H1 (cell line): Measurements from ENCODE around the gene ADAMTS17. TPM values are rescaled to one million over a fixed set of nuclear protein-coding genes. Genes with fewer than 3 reads are reported as not detected.

Experiments
- CTCF ChIA-PET: fragments of 300-600 bp; sonication (Branson Sonifier 250); formaldehyde crosslinking; loops from one replicate; lab custom pipeline; 2021; ENCODE audit not compliant: partially characterized antibody; lab: Charles Lee
- POLR2A ChIA-PET: fragments of 300-600 bp; sonication (Branson Sonifier 250); formaldehyde crosslinking; loops from one replicate; lab custom pipeline; 2021; ENCODE audit warnings: inconsistent platforms; ENCODE audit not compliant: partially characterized antibody; lab: Charles Lee
- DNase-seq, 2 experiments: peaks; one replicate each; pipeline versions ENCODE4 v3.0.0 to v3.0.0-alpha.2; 2010 to 2022; ENCODE audit warnings: low spot score in 2 of 2, low read depth in 1 of 2, mixed read lengths in 1 of 2
- FAIRE-seq: peaks from 2 replicates; lab custom pipeline; 2011; peaks lifted over from hg19 to GRCh38; lab: Jason Lieb, UNC
- H2AFZ ChIP-seq: 2 replicates; pipeline ENCODE4 v1.8.1; 2012; ENCODE audit warnings: low read length, inconsistent platforms
- H2AK5ac ChIP-seq: 2 replicates; pipeline ENCODE4 v1.6.1; 2013; ENCODE audit warnings: low read depth, low read length
- H2BK120ac ChIP-seq: replicated peaks from 2 replicates; pipeline ENCODE3; 2013; ENCODE audit warnings: low read depth, low read length, inconsistent platforms
- H2BK12ac ChIP-seq: 2 replicates; pipeline ENCODE4 v1.6.1; 2013; ENCODE audit warnings: low read depth, low read length
- H2BK15ac ChIP-seq: 2 replicates; pipeline ENCODE4 v1.6.1; 2013; ENCODE audit warnings: low read length
- H2BK20ac ChIP-seq: 2 replicates; pipeline ENCODE4 v1.6.1; 2013; ENCODE audit warnings: low read length
- H2BK5ac ChIP-seq: 2 replicates; pipeline ENCODE4 v1.6.1; 2013; ENCODE audit warnings: low read depth, low read length
- H3K14ac ChIP-seq: 2 replicates; pipeline ENCODE4 v1.6.1; 2013; ENCODE audit warnings: inconsistent platforms; ENCODE audit not compliant: insufficient read length
- H3K18ac ChIP-seq: 2 replicates; pipeline ENCODE4 v1.6.1; 2013; ENCODE audit warnings: low read length; ENCODE audit errors: extremely low read depth
- H3K23ac ChIP-seq: 2 replicates; pipeline ENCODE4 v1.6.1; 2013; ENCODE audit warnings: inconsistent platforms; ENCODE audit not compliant: insufficient read length
- H3K23me2 ChIP-seq: 2 replicates; pipeline ENCODE4 v1.6.1; 2013; ENCODE audit warnings: low read depth, low read length
- H3K27ac ChIP-seq: 2 replicates; pipeline ENCODE4 v1.6.1; 2011; ENCODE audit warnings: low read depth, low read length, inconsistent platforms
- H3K27me3 ChIP-seq, 4 experiments: replicated peaks in 1 of 4; 1 replicate in 1 of 4; 2 replicates in 3 of 4; pipeline versions ENCODE4 v1.6.1 to v1.8.1; 2011 to 2013; ENCODE audit warnings: low read length in 3 of 4, mild to moderate bottlenecking in 3 of 4, inconsistent platforms in 2 of 4, mixed read lengths in 2 of 4, moderate library complexity in 1 of 4; ENCODE audit not compliant: control insufficient read depth in 3 of 4, insufficient read depth in 3 of 4; ENCODE audit errors: extremely low read depth in 1 of 4
- H3K36me3 ChIP-seq, 4 experiments: 2 replicates each; pipeline versions ENCODE4 v1.6.1 to v1.8.1; 2011 to 2013; ENCODE audit warnings: mild to moderate bottlenecking in 4 of 4, low read length in 3 of 4, moderate library complexity in 2 of 4, control low read depth in 1 of 4, inconsistent platforms in 1 of 4; ENCODE audit not compliant: insufficient read depth in 4 of 4, control insufficient read depth in 2 of 4
- H3K4ac ChIP-seq: replicated peaks from 2 replicates; pipeline ENCODE3; 2013; ENCODE audit warnings: low read length, low read depth, mixed read lengths, inconsistent platforms; ENCODE audit not compliant: insufficient read length
- H3K4me1 ChIP-seq, 4 experiments: replicated peaks in 1 of 4; 1 replicate in 1 of 4; 2 replicates in 3 of 4; pipeline versions ENCODE4 v1.6.1 to v1.8.1; 2011 to 2013; ENCODE audit warnings: low read length in 3 of 4, inconsistent platforms in 2 of 4, mixed read lengths in 1 of 4; ENCODE audit not compliant: insufficient read depth in 4 of 4, control insufficient read depth in 3 of 4
- H3K4me2 ChIP-seq, 2 experiments: 2 replicates each; pipeline versions ENCODE4 v1.6.1 to v1.8.1; 2011 to 2013; ENCODE audit warnings: low read depth in 2 of 2, low read length in 2 of 2, control low read depth in 1 of 2, inconsistent platforms in 1 of 2, mild to moderate bottlenecking in 1 of 2; ENCODE audit not compliant: insufficient read depth in 1 of 2
- H3K4me3 ChIP-seq, 4 experiments: fragments of 200-600, 300-600 bp in 1 of 4; sonication (generic), shearing (Covaris generic), sonication (Bioruptor Twin) in 1 of 4; 2 replicates each; pipeline versions ENCODE4 v1.5.1 to v1.8.1; 2011 to 2016; ENCODE audit warnings: low read length in 4 of 4, low read depth in 3 of 4, control low read depth in 2 of 4, inconsistent platforms in 2 of 4, mild to moderate bottlenecking in 2 of 4, mixed read lengths in 1 of 4, moderate library complexity in 1 of 4; ENCODE audit not compliant: insufficient read depth in 2 of 4; ENCODE audit errors: extremely low read depth in 1 of 4
- H3K56ac ChIP-seq: replicated peaks from 2 replicates; pipeline ENCODE3; 2013; ENCODE audit warnings: low read depth, mild to moderate bottlenecking, mixed read lengths, low read length, inconsistent platforms; ENCODE audit not compliant: insufficient read length
- H3K79me1 ChIP-seq: 2 replicates; pipeline ENCODE4 v1.6.1; 2013; ENCODE audit warnings: low read depth, low read length, control low read depth
- H3K79me2 ChIP-seq, 2 experiments: 2 replicates each; pipeline versions ENCODE4 v1.6.1 to v1.8.1; 2012 to 2013; ENCODE audit warnings: low read length in 2 of 2, mild to moderate bottlenecking in 2 of 2, inconsistent platforms in 1 of 2; ENCODE audit not compliant: insufficient read depth in 2 of 2, control insufficient read depth in 1 of 2
- H3K9ac ChIP-seq, 4 experiments: replicated peaks in 1 of 4; 1 replicate in 1 of 4; 2 replicates in 3 of 4; pipeline versions ENCODE4 v1.6.1 to v1.8.1; 2011 to 2013; ENCODE audit warnings: low read depth in 3 of 4, low read length in 3 of 4, control low read depth in 2 of 4, mild to moderate bottlenecking in 2 of 4, moderate library complexity in 2 of 4, inconsistent platforms in 1 of 4; ENCODE audit errors: extremely low read depth in 1 of 4
- H3K9me3 ChIP-seq, 2 experiments: 2 replicates each; pipeline versions ENCODE4 v1.6.1 to v1.8.1; 2012 to 2013; ENCODE audit warnings: mild to moderate bottlenecking in 2 of 2, moderate library complexity in 2 of 2, control low read depth in 1 of 2, inconsistent platforms in 1 of 2, low read depth in 1 of 2, low read length in 1 of 2, mixed read lengths in 1 of 2; ENCODE audit not compliant: insufficient read depth in 2 of 2
- H4K20me1 ChIP-seq, 2 experiments: replicated peaks in 1 of 2; 2 replicates each; pipeline versions ENCODE3 to v1.8.1; 2011 to 2013; ENCODE audit warnings: inconsistent platforms in 2 of 2, low read length in 2 of 2, mild to moderate bottlenecking in 1 of 2; ENCODE audit not compliant: insufficient read depth in 2 of 2, control insufficient read depth in 1 of 2
- H4K5ac ChIP-seq: 2 replicates; pipeline ENCODE4 v1.6.1; 2013; ENCODE audit warnings: low read length, low read depth, mixed read lengths, inconsistent platforms; ENCODE audit not compliant: insufficient read length
- H4K8ac ChIP-seq: 2 replicates; pipeline ENCODE4 v1.8.0; 2013; ENCODE audit warnings: mild to moderate bottlenecking, moderate library complexity, low read length, inconsistent platforms; ENCODE audit not compliant: insufficient read depth; ENCODE audit errors: extremely low read depth
- H4K91ac ChIP-seq: replicated peaks from 2 replicates; pipeline ENCODE3; 2013; ENCODE audit warnings: low read length, mixed read lengths, inconsistent platforms; ENCODE audit not compliant: insufficient read length
- ASH2L ChIP-seq: fragments of 200-600, 300-600 bp; sonication (generic); IDR thresholded peaks from one replicate; pipeline ENCODE4 v1.7.1; 2017; ENCODE audit warnings: low read length
- CBX5 ChIP-seq: fragments of 300-800, 300-1000 bp; sonication (generic); IDR thresholded peaks from 2 replicates; pipeline ENCODE4 v1.7.1; 2016; ENCODE audit warnings: antibody characterized with exemption, low read length, low read depth
- CTCF ChIP-seq, 3 experiments: IDR thresholded peaks; 1 replicate in 2 of 3; 2 replicates in 1 of 3; pipeline versions ENCODE4 v1.5.1 to v1.6.1; 2011; ENCODE audit warnings: low read length in 3 of 3, mild to moderate bottlenecking in 3 of 3, inconsistent platforms in 2 of 3, low read depth in 1 of 3, moderate library complexity in 1 of 3; ENCODE audit not compliant: insufficient read depth in 1 of 3; ENCODE audit errors: control extremely low read depth in 1 of 3
- EGR1 ChIP-seq: IDR thresholded peaks from 2 replicates; pipeline ENCODE4 v1.6.1; 2011; ENCODE audit warnings: low read depth, low read length, borderline replicate concordance
- KDM1A ChIP-seq: fragments of 200-600, 300-600 bp; sonication (generic); IDR thresholded peaks from 2 replicates; pipeline ENCODE4 v1.7.1; 2016; ENCODE audit warnings: mild to moderate bottlenecking, low read length, borderline replicate concordance
- PHF8 ChIP-seq: fragments of 200-600 bp; sonication (generic); conservative IDR thresholded peaks from 2 replicates; pipeline ENCODE4 v1.7.1; 2012; ENCODE audit warnings: low read depth, mild to moderate bottlenecking, inconsistent platforms, low read length, moderate library complexity
- RAD21 ChIP-seq, 2 experiments: IDR thresholded peaks in 1 of 2; conservative IDR thresholded peaks in 1 of 2; 2 replicates each; pipeline ENCODE4 v1.6.1; 2011; ENCODE audit warnings: low read depth in 2 of 2, low read length in 2 of 2, improper control_type of control experiment in 1 of 2, inconsistent platforms in 1 of 2, mild to moderate bottlenecking in 1 of 2, moderate library complexity in 1 of 2
- SIRT6 ChIP-seq: IDR thresholded peaks from one replicate; pipeline ENCODE4 v1.7.1; 2012; ENCODE audit warnings: low read length, inconsistent platforms
- SP4 ChIP-seq: IDR thresholded peaks from 2 replicates; pipeline ENCODE4 v1.6.1; 2012; ENCODE audit warnings: low read length, inconsistent platforms
- TCF12 ChIP-seq: IDR thresholded peaks from 2 replicates; pipeline ENCODE4 v1.6.1; 2011; ENCODE audit warnings: low read depth, mild to moderate bottlenecking, low read length
- WGBS, 2 experiments: shearing (Covaris generic) in 1 of 2; methylation state at CpG; one replicate each; pipeline versions ENCODE4 v1.1.6 to v1.1.7; 2013 to 2015; ENCODE audit warnings: low lambda C conversion rate in 2 of 2, mixed read lengths in 2 of 2, inconsistent platforms in 1 of 2, low coverage in 1 of 2, missing lambda C conversion rate in 1 of 2; ENCODE audit not compliant: insufficient replicate concordance in 2 of 2, insufficient coverage in 1 of 2, insufficient read length in 1 of 2; ENCODE audit errors: extremely low coverage in 1 of 2, missing lambda C conversion rate in 1 of 2; 5-methylcytosine and 5-hydroxymethylcytosine counted together
- polyA plus RNA-seq, 7 experiments: library from polyadenylated mRNA; depleted of rRNA in 3 of 7; stranded (reverse) in 5 of 7; unstranded in 2 of 7; fragments of >200 nt in 5 of 7; fragments of 200-250 nt in 2 of 7; gene quantifications; 1 replicate in 5 of 7; 2 replicates in 1 of 7; 4 replicates in 1 of 7; pipeline versions ENCODE4 v1.2.1 to v1.2.3, GENCODE V29; 2011 to 2013; ENCODE audit warnings: missing spikeins in 2 of 7, mixed read lengths in 2 of 7
- total RNA-seq: library from RNA; stranded (reverse); fragmentation: NEBNext Ultra II Directional; extraction: Animal tissue kit (Norgen Biotek cat#: 25700); gene quantifications from 2 replicates; pipeline ENCODE4 v1.2.1, GENCODE V29; 2021
- TF ChIP-seq, protein P1 (sequence below): IDR thresholded peaks from 2 replicates; pipeline ENCODE4 v1.6.1; 2011; ENCODE audit warnings: low read length, improper control_type of control experiment

Gene ADAMTS17
- total and polyA plus RNA-seq, 2 of the 8 experiments (the other 6 are each of a cell fraction or from before 2014, with no cell fraction given), result 0.51 to 1.7 TPM

- no peaks in the 10 kb centered on the region for H3K27me3 ChIP-seq
- H3K14ac ChIP-seq, result no peak overlapping the region
- no peak overlapping the region for H3K4ac ChIP-seq
- FAIRE-seq (no peak), DNase-seq (no peak)
- no peak overlapping the region for H2AK5ac ChIP-seq
- no peak overlapping the region for H4K8ac ChIP-seq
- no peak overlapping the region for H3K27ac ChIP-seq
- WGBS, 2 experiments, result 93% methylated on average over 7 of the region's 7 CpGs; no CpG with 5 or more reads in 1 of the 2 experiments
- H2BK15ac ChIP-seq, result no peak overlapping the region
- no peak overlapping the region for H2BK120ac ChIP-seq
- H3K79me2 ChIP-seq, result no peaks in the 10 kb centered on the region
- ChIA-PET CTCF (interaction anchor here (0.8 to 2.2 kb wide), 3 partner anchors 16 to 147 kb away, joined by 3 to 13 read pairs (median 3); no protein-coding TSS in a partner anchor), POLR2A (no interaction called here)
- H4K20me1 ChIP-seq, result no peaks in the 10 kb centered on the region
- H2BK12ac ChIP-seq, result no peak overlapping the region
- no peaks in the 10 kb centered on the region for H3K36me3 ChIP-seq
- no peak overlapping the region for H3K9ac ChIP-seq
- no peak overlapping the region for H3K4me3 ChIP-seq
- H2BK5ac ChIP-seq, result no peak overlapping the region
- H3K79me1 ChIP-seq, result no peaks in the 10 kb centered on the region
- H3K56ac ChIP-seq, result no peak overlapping the region
- no peak overlapping the region for H3K18ac ChIP-seq
- no peak overlapping the region for H2AFZ ChIP-seq
- H4K91ac ChIP-seq, result no peak overlapping the region
- H3K4me2 ChIP-seq, result no peak overlapping the region
- H3K23ac ChIP-seq, result no peak overlapping the region
- H4K5ac ChIP-seq, result no peak overlapping the region
- H3K9me3 ChIP-seq, result no peaks in the 10 kb centered on the region
- H3K4me1 ChIP-seq, result no peaks in the 10 kb centered on the region
- no peak overlapping the region for H2BK20ac ChIP-seq
- no peaks in the 10 kb centered on the region for H3K23me2 ChIP-seq
- TF ChIP-seq PHF8 (no peak), CTCF (IDR thresholded peaks at IDR 0.05; ENCODE audit: control extremely low read depth in 1 of 3, insufficient read depth in 1 of 3, low read depth in 1 of 3, low read length in 3 of 3) (no peak), CBX5 (no peak), EGR1 (no peak), ASH2L (no peak), SIRT6 (no peak), RAD21 (IDR thresholded peaks at IDR 0.05 in 1 of 2, conservative IDR thresholded peaks at IDR 0.05 in 1 of 2; ENCODE audit: low read depth in 2 of 2, low read length in 2 of 2) (no peak), SP4 (no peak), TCF12 (no peak), KDM1A (no peak)
- TF ChIP-seq, protein P1, sequence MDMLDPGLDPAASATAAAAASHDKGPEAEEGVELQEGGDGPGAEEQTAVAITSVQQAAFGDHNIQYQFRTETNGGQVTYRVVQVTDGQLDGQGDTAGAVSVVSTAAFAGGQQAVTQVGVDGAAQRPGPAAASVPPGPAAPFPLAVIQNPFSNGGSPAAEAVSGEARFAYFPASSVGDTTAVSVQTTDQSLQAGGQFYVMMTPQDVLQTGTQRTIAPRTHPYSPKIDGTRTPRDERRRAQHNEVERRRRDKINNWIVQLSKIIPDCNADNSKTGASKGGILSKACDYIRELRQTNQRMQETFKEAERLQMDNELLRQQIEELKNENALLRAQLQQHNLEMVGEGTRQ, result no peak
Observed at GRCh38 chr15:100279446-100279845, 62.3 kb downstream of the ADAMTS17 start.
